K562 (cell line): ENCODE data around the gene RIOK3. TPM values are rescaled to one million over a fixed set of nuclear protein-coding genes. Genes with fewer than 3 reads are reported as not detected.

ENCODE experiments used
- CHD7 ChIP-seq: fragments of 200-600 bp; sonication (generic); IDR thresholded peaks from one replicate; pipeline ENCODE4 v1.6.1; 2012; ENCODE audit warnings: mild to moderate bottlenecking, low read depth, low read length, inconsistent platforms
- CREM ChIP-seq: IDR thresholded peaks from 2 replicates; pipeline ENCODE4 v1.6.1; 2014; ENCODE audit warnings: antibody characterized with exemption, low read depth
- SIN3A ChIP-seq, 2 experiments: fragments of 150-350 bp in 1 of 2; IDR thresholded peaks; 2 replicates each; pipeline ENCODE4 v1.6.1; 2011 to 2016; ENCODE audit warnings: borderline replicate concordance in 2 of 2, low read depth in 2 of 2, low read length in 2 of 2, mild to moderate bottlenecking in 2 of 2, moderate library complexity in 2 of 2; ENCODE audit not compliant: control insufficient read depth in 1 of 2
- ZNF79 ChIP-seq: fragments of 250-450 bp; sonication (Bioruptor Pico); IDR thresholded peaks from 2 replicates; pipeline ENCODE4 v1.4.0; 2020; ENCODE audit warnings: low read depth, mild to moderate bottlenecking, moderate library complexity
- polyA plus RNA-seq, 8 experiments: library from polyadenylated mRNA; depleted of rRNA in 4 of 8; stranded (reverse) in 5 of 8; unstranded in 3 of 8; fragments of >200 nt; fragmentation: Nextera tagmentation in 2 of 8; fragmentation: Illumina TruSeq in 1 of 8; extraction: Ambion mirVana in 2 of 8; extraction: Trizol in 1 of 8; gene quantifications; 2 replicates each; pipeline versions ENCODE4 v1.2.1 to v1.2.3, GENCODE V29; 2011 to 2014; ENCODE audit warnings: inconsistent platforms in 1 of 8, missing spikeins in 1 of 8
- total RNA-seq, 7 experiments: library from RNA; depleted of rRNA in 6 of 7; stranded (reverse); fragments of >200 nt in 6 of 7; fragmentation: Illumina TruSeq in 2 of 7; extraction: Trizol in 2 of 7; gene quantifications; 2 replicates each; pipeline versions ENCODE4 v1.2.1 to v1.2.3, GENCODE V29; 2011 to 2021; ENCODE audit warnings: low replicate concordance in 1 of 7
- TF ChIP-seq, protein P1 (sequence below), 2 experiments: fragments of 450-650 bp; IDR thresholded peaks; 2 replicates each; pipeline ENCODE4 v1.6.1; 2016; ENCODE audit warnings: mild to moderate bottlenecking in 2 of 2, borderline replicate concordance in 1 of 2, low read depth in 1 of 2, moderate library complexity in 1 of 2

The RIOK3 gene
- total and polyA plus RNA-seq, 9 of the 15 experiments (the other 6 are each of a cell fraction or from before 2014, with no cell fraction given): 21.4 to 89.5 (median 62.9) TPM

GRCh38 chr18:23503038-23503962, 50.2 kb downstream of the RIOK3 start, which contains the start of gene RMC1 (continued):
- TF ChIP-seq CHD7 (no peak), SIN3A (IDR thresholded peaks at IDR 0.05; ENCODE audit: borderline replicate concordance in 2 of 2, control insufficient read depth in 1 of 2, low read depth in 2 of 2, low read length in 2 of 2) (peak; percentile 87 to 93; a peak in 2 of 4 replicates), CREM (peak; percentile 74), ZNF79 (CRISPR knock-in tag) (no peak)
- TF ChIP-seq, protein P1, sequence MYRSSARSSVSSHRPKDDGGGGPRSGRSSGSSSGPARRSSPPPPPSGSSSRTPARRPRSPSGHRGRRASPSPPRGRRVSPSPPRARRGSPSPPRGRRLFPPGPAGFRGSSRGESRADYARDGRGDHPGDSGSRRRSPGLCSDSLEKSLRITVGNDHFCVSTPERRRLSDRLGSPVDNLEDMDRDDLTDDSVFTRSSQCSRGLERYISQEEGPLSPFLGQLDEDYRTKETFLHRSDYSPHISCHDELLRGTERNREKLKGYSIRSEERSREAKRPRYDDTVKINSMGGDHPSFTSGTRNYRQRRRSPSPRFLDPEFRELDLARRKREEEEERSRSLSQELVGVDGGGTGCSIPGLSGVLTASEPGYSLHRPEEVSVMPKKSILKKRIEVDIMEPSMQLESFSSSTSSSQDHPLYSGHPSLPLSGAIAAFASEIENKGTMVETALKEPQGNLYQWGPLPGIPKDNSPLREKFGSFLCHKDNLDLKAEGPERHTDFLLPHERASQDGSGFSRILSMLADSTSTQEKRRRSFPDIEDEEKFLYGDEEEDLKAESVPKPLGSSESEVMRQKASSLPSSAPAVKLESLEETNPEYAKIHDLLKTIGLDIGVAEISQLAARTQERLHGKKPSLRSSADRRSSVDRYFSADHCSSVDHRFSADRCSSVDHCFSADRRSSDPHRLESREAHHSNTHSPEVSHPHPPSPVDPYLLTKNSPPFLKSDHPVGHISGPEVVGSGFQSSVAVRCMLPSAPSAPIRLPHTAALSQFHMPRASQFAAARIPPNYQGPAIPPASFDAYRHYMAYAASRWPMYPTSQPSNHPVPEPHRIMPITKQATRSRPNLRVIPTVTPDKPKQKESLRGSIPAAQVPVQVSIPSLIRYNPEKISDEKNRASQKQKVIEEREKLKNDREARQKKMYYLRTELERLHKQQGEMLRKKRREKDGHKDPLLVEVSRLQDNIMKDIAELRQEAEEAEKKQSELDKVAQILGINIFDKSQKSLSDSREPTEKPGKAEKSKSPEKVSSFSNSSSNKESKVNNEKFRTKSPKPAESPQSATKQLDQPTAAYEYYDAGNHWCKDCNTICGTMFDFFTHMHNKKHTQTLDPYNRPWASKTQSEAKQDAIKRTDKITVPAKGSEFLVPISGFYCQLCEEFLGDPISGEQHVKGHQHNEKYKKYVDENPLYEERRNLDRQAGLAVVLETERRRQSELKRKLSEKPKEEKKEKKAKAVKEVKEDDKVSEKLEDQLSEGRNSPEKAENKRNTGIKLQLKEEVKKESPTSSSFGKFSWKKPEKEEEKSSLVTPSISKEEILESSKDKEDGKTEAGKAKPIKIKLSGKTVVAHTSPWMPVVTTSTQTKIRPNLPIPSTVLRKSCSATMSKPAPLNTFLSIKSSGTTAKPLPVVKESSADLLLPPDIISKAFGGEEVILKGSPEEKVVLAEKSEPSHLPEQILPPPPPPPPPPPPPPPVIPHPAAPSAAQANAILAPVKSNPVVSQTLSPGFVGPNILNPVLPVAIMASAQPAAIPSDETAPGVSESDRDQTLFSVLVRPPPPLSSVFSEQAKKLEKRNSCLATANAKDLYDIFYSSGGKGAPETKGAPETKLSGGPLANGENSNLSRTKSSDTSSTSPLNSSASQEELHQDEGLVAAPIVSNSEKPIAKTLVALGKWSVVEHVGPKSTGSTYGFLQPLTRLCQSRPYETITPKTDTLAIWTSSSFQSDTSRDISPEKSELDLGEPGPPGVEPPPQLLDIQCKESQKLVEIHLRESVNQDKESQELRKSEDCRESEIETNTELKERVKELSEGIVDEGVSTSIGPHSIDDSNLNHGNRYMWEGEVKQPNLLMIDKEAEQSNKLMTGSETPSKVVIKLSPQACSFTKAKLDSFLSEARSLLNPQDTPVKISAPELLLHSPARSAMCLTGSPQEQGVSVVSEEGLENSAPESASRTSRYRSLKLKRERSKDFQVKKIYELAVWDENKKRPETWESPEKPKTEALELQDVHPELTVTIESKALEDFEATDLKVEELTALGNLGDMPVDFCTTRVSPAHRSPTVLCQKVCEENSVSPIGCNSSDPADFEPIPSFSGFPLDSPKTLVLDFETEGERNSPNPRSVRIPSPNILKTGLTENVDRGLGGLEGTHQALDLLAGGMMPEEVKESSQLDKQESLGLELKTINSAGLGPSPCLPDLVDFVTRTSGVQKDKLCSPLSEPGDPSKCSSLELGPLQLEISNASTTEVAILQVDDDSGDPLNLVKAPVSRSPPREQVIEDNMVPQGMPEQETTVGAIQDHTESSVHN (IDR thresholded peaks at IDR 0.05; ENCODE audit: borderline replicate concordance in 1 of 2, low read depth in 1 of 2): no peak
